T-cell (primary cell): ENCODE measurements around the gene TLX2. TPM values are rescaled to one million over a fixed set of nuclear protein-coding genes. Genes with fewer than 3 reads are reported as not detected.

ENCODE experiments used
- ATAC-seq, 4 experiments: fragments of 200-7000 bp in 3 of 4; fragments of 150-1000 bp in 1 of 4; cut with Tn5 transposase; replicated peaks in 1 of 4; 1 replicate in 3 of 4; 2 replicates in 1 of 4; pipeline ENCODE4 v1.10.0; 2021; ENCODE audit warnings: moderate library complexity in 3 of 4, mild to moderate bottlenecking in 2 of 4, moderate number of reproducible peaks in 1 of 4
- CTCF ChIA-PET, 2 donors: fragments of 300-600 bp; sonication (Branson Sonifier 250); formaldehyde crosslinking; loops; one replicate each; lab custom pipeline; 2022; ENCODE audit warnings: antibody characterized with exemption in 2 of 2; lab: Charles Lee
- POLR2A ChIA-PET, 2 donors: fragments of 300-600 bp; sonication (Branson Sonifier 250); formaldehyde crosslinking; loops; one replicate each; lab custom pipeline; 2022; ENCODE audit warnings: antibody characterized with exemption in 2 of 2; lab: Charles Lee
- DNase-seq, 35 experiments: peaks; one replicate each; pipeline versions ENCODE4 v3.0.0 to v3.0.0-alpha.2; 2013 to 2023
- H3K27ac ChIP-seq: one replicate; pipeline ENCODE4 v1.5.1; 2013; ENCODE audit warnings: low read length
- H3K27me3 ChIP-seq, 2 experiments: replicated peaks in 1 of 2; 1 replicate in 1 of 2; 2 replicates in 1 of 2; pipeline versions ENCODE4 v1.6.1 to v1.7.0; 2013; ENCODE audit warnings: low read length in 1 of 2, mixed read lengths in 1 of 2; ENCODE audit not compliant: control insufficient read depth in 2 of 2, insufficient read depth in 2 of 2; ENCODE audit errors: extremely low read depth in 1 of 2
- H3K36me3 ChIP-seq, 2 donors: 1 replicate in 1 of 2; 2 replicates in 1 of 2; pipeline versions ENCODE4 v1.6.1 to v1.7.0; 2013; ENCODE audit warnings: low read length in 1 of 2; ENCODE audit not compliant: control insufficient read depth in 2 of 2, insufficient read depth in 1 of 2; ENCODE audit errors: extremely low read depth in 1 of 2
- H3K4me1 ChIP-seq, 2 experiments: 1 replicate in 1 of 2; 2 replicates in 1 of 2; pipeline versions ENCODE4 v1.6.1 to v1.7.0; 2013; ENCODE audit warnings: low read length in 2 of 2, mixed read lengths in 1 of 2; ENCODE audit not compliant: insufficient read depth in 2 of 2, control insufficient read depth in 1 of 2; ENCODE audit errors: extremely low read depth in 1 of 2
- H3K4me3 ChIP-seq, 2 donors: 1 replicate in 1 of 2; 2 replicates in 1 of 2; pipeline versions ENCODE4 v1.5.1 to v1.7.0; 2013; ENCODE audit warnings: mild to moderate bottlenecking in 2 of 2, low read length in 1 of 2, moderate library complexity in 1 of 2; ENCODE audit not compliant: control insufficient read depth in 1 of 2; ENCODE audit errors: extremely low read depth in 1 of 2
- H3K9me3 ChIP-seq: 2 replicates; pipeline ENCODE4 v1.7.0; 2013
- H3K27ac Mint-ChIP-seq, 2 donors: one replicate each; pipeline ENCODE4 v1.8.0; 2020 to 2021; ENCODE audit warnings: mild to moderate bottlenecking in 2 of 2, mixed read lengths in 2 of 2
- H3K27me3 Mint-ChIP-seq, 2 donors: one replicate each; pipeline ENCODE4 v1.8.0; 2021 to 2022; ENCODE audit warnings: mixed read lengths in 2 of 2
- H3K36me3 Mint-ChIP-seq: one replicate; pipeline ENCODE4 v1.8.0; 2021; ENCODE audit warnings: mixed read lengths
- H3K4me1 Mint-ChIP-seq, 3 donors: one replicate each; pipeline ENCODE4 v1.8.0; 2020 to 2022; ENCODE audit warnings: mixed read lengths in 3 of 3, mild to moderate bottlenecking in 1 of 3
- H3K4me3 Mint-ChIP-seq, 3 donors: one replicate each; pipeline ENCODE4 v1.8.0; 2020 to 2022; ENCODE audit warnings: mild to moderate bottlenecking in 3 of 3, mixed read lengths in 3 of 3, moderate library complexity in 3 of 3
- H3K9me3 Mint-ChIP-seq, 3 donors: one replicate each; pipeline ENCODE4 v1.8.0; 2020 to 2022; ENCODE audit warnings: mixed read lengths in 3 of 3
- WGBS: methylation state at CpG from one replicate; pipeline ENCODE4 v1.1.5; 2013; ENCODE audit warnings: missing lambda C conversion rate; ENCODE audit not compliant: insufficient coverage; 5-methylcytosine and 5-hydroxymethylcytosine counted together
- total RNA-seq, 35 experiments: library from RNA in 6 of 35; stranded (reverse) in 6 of 35; fragments of 120-200 nt in 1 of 35; gene quantifications; one replicate each; pipeline versions ENCODE4 v1.2.1 to v1.2.4 and lab custom pipeline; 2013 to 2026

TLX2 gene
- total RNA-seq, 5 donors from 2014 or later (not counting 1 experiment from before 2014, with no cell fraction given) = 0.28 to 0.46 TPM; not detected in 3

DNA sequence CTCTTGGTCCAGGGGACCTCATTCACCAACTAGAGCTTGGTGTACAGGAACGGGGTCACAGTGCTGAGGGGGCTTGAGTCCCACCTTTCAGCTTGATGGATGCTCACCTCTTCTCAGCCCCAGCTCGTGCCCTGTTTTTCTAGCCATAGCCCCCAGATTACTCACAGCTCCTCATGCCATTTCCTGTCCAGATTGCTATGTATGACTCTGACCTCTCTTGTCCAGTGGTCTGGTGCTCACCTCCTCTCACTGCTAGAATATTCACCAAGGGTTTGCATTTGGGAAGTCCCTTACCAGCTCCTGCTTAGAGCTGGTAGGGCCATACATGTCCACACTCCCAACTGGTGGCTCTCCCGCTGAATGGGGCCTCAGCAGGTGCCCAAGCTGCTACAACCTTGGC, 20.7 kb upstream of the TLX2 start:
- CTCF ChIA-PET = no interaction called here

DNA sequence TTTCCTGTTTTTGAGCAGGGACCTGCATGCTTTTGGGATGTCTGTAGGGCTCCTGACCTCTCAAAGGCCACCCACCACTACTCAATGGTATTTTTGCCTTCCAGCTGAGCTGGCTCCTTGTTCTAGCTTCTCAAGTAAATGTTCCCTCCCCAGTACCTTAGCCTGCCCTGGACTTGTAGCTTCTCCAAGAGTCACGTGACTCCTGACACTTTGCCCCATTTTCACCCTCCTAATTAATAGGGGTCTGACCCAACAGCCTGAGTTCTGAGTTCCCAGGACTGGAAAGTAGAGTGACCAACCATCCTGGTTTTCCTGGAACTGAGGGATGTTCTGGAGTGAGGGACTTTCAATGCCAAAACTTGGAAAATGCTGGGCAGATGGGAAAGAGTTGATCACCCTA, 18.8 kb upstream of the TLX2 start:
- ATAC-seq (no peak), DNase-seq (no peak)
- Mint-ChIP-seq H3K4me3 (no peak overlapping the region), H3K9me3 (no peaks in the 10 kb centered on the region), H3K27ac (no peak overlapping the region), H3K36me3 (peaks cover 32% of the 10 kb centered on the region), H3K27me3 (peaks cover 19 to 26% of the 10 kb centered on the region in 2 donors), H3K4me1 (peaks cover 19 to 25% (median 24%) of the 10 kb centered on the region in 3 donors)
- Histone ChIP-seq H3K4me1 (peaks cover 6 to 29% of the 10 kb centered on the region in 2 experiments), H3K27me3 (peaks cover 5 to 31% of the 10 kb centered on the region in 2 experiments), H3K4me3 (no peak overlapping the region), H3K36me3 (peaks cover 22 to 37% of the 10 kb centered on the region in 2 donors), H3K9me3 (no peaks in the 10 kb centered on the region), H3K27ac (no peak overlapping the region)
- POLR2A ChIA-PET = no interaction called here
- CTCF ChIA-PET = no interaction called here
- no CpG with 5 or more reads among the region's 1 CpG for WGBS

More for the DNA sequence above, 20.7 kb upstream of the TLX2 start:
- POLR2A ChIA-PET = no interaction called here
- DNase-seq (no peak), ATAC-seq (no peak)
- no peaks in the 10 kb centered on the region for H3K9me3 ChIP-seq
- peaks cover 3 to 13% of the 10 kb centered on the region in 2 experiments for H3K4me1 ChIP-seq
- peaks cover 26 to 53% of the 10 kb centered on the region in 2 donors for H3K36me3 ChIP-seq
- H3K9me3 Mint-ChIP-seq = no peaks in the 10 kb centered on the region
- peaks cover 11 to 12% (median 12%) of the 10 kb centered on the region in 3 donors for H3K4me1 Mint-ChIP-seq
- H3K4me3 ChIP-seq = no peak overlapping the region
- no peak overlapping the region for H3K27ac Mint-ChIP-seq
- H3K27ac ChIP-seq = no peak overlapping the region
- H3K27me3 Mint-ChIP-seq = peaks cover 6 to 10% of the 10 kb centered on the region in 2 donors
- H3K27me3 ChIP-seq = peaks cover 2 to 12% of the 10 kb centered on the region in 2 experiments
- no peak overlapping the region for H3K4me3 Mint-ChIP-seq
- peaks cover 44% of the 10 kb centered on the region for H3K36me3 Mint-ChIP-seq
- WGBS = 82% methylated on average over 3 of the region's 3 CpGs

DNA sequence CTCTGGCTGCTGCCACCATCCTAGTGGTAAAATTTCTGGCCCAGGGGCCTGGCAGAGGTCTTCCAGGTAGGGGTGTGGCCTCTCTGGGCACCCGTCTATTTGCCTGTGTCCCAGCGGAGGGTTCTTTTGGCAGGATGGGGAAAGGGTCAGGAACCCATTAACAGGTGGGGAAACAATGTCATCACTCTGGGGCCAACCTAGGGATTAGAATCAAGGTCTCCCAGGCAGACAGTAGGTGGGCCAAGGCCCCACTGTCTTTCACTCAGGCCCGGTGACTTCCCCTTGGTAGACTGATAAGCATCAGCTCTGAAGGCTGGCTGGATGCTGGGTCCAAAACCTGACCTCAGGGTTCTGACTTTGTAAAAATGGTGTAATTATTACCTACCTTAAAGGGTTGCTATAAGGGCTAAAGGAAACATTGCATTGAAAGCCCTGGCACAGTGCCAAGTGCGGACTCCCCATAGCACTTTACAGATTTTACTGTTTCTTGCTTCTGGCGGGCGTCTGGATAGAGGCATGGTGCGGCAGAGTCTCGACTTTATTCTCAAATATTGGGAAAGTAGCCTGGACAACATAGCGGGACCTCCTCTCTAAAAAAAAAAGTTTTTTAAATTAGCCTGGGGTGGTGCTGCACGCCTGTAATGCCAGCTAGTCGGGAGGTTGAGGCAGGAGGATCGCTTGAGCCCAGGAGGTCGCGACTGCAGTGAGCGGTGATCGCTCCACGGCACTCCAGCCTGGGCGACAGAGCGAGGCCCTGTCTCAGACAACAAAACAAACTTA, 17.1 kb upstream of the TLX2 start:
- no peaks in the 10 kb centered on the region for H3K9me3 ChIP-seq
- Mint-ChIP-seq H3K4me3 (peak overlapping the region; percentile 76 to 82 (median 81)), H3K27ac (peak overlapping the region in 1 of 2 donors; percentile 11), H3K36me3 (peaks cover 19% of the 10 kb centered on the region), H3K9me3 (no peaks in the 10 kb centered on the region), H3K4me1 (peaks cover 25 to 31% (median 27%) of the 10 kb centered on the region in 3 donors), H3K27me3 (peaks cover 33 to 43% of the 10 kb centered on the region in 2 donors)
- H3K27me3 ChIP-seq = peaks cover 14 to 49% of the 10 kb centered on the region in 2 experiments
- CTCF ChIA-PET = no interaction called here
- H3K4me1 ChIP-seq = peaks cover 6 to 33% of the 10 kb centered on the region in 2 experiments
- no peak overlapping the region for H3K27ac ChIP-seq
- H3K36me3 ChIP-seq = peaks cover 9 to 19% of the 10 kb centered on the region in 2 donors
- ATAC-seq (no peak), DNase-seq (no peak)
- POLR2A ChIA-PET = no interaction called here
- 84% methylated on average over 13 of the region's 19 CpGs for WGBS
- peak overlapping the region; percentile 48 to 64 for H3K4me3 ChIP-seq

DNA sequence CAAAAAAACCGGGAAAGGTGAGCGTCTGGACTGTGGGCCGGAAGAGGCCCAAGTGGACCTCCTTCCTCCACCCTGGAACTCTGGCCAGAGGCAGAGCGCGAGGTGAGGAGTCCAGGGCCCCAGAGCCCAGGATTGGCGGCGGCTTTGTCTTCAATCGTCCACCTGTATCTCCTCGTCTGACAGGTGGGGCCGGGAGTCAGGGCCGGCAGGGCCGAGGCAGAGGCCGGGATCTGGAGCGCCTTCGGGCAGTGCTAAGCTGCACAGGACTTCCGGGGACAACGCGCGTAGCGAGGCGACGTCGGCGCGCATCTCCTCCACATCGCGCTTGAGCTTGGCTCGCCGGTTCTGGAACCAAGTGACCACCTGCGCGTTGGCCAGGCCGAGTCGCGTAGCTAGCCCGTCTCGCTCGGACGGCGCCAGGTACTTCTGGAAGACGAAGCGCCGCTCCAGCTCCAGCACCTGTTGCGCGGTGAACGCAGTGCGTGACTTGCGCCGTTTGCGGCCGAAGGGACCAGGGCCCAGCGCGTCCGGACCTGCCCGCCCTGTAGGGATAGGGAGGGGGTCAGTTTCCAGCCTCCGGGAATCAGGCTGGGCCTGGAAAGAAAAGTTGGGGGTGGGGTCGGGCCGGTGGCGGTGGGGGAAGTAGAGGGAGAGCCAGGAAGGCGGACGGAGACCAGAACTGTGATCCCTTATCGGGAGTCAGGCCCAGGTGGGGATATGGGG, 16.3 kb upstream of the TLX2 start:
- H3K9me3 Mint-ChIP-seq = no peaks in the 10 kb centered on the region
- no peak overlapping the region for H3K27ac ChIP-seq
- H3K36me3 Mint-ChIP-seq = peaks cover 12% of the 10 kb centered on the region
- WGBS = 7% methylated on average over 59 of the region's 61 CpGs
- POLR2A ChIA-PET = no interaction called here
- H3K4me3 ChIP-seq = peak overlapping the region; percentile 48 to 64
- no peaks in the 10 kb centered on the region for H3K9me3 ChIP-seq
- peak overlapping the region in 1 of 2 donors; percentile 52 for H3K27ac Mint-ChIP-seq
- H3K4me1 Mint-ChIP-seq = peaks cover 25 to 38% (median 32%) of the 10 kb centered on the region in 3 donors
- DNase-seq = peak in 1 of 35 experiments; percentile 54
- CTCF ChIA-PET = interaction anchor here in 1 of 2 donors (0.6 kb wide), 1 partner anchor 518 kb away, joined by 3 read pairs; no protein-coding TSS in a partner anchor
- peaks cover 6 to 40% of the 10 kb centered on the region in 2 experiments for H3K4me1 ChIP-seq
- H3K27me3 ChIP-seq = peaks cover 16 to 56% of the 10 kb centered on the region in 2 experiments
- ATAC-seq = peak in 3 of 4 experiments; percentile 38 to 62 (median 43)
- peaks cover 2 to 12% of the 10 kb centered on the region in 2 donors for H3K36me3 ChIP-seq
- peaks cover 39 to 49% of the 10 kb centered on the region in 2 donors for H3K27me3 Mint-ChIP-seq
- peak overlapping the region; percentile 76 to 82 (median 81) for H3K4me3 Mint-ChIP-seq

DNA sequence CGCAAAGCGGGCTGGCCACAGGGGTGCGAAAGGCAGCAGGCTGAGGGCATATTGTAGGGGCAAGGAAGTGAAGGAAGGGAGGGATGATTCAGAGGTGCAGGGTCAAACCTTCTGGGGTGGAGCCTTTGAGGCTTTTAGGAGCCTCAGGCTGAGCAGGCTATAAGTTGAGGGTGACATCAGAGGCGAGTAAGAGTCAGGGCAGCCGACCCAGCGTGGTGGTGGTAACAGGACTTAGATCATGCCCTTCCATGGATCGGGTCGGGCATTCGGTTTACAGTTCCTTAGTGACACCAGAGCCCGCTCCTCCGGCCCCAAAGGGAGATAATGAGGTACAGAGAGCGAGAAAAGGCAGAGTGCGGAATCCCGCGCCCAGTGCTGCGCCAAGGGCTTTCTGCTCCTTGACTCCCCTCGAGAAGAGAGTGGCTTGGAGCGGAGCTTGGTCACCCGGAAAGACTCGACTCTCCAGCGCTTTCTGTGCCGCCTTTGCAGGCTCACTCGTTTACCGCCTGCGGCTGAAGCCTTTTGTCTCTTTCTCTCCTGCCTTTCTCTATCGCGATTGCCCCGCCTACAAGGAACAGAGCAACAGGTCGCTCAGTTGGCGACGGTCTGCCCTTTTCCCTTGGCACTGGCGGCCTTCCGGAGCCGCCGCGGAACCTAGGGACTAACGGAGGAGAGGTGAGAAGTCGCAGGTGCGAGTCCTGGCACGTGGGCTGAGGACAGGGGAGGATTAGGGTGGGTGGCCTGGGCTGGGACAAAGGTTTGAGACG, 15.6 kb upstream of the TLX2 start:
- peaks cover 17 to 64% of the 10 kb centered on the region in 2 experiments for H3K27me3 ChIP-seq
- H3K27ac Mint-ChIP-seq = peak overlapping the region in 1 of 2 donors; percentile 52
- CTCF ChIA-PET = interaction anchor here in 1 of 2 donors (0.6 kb wide), 1 partner anchor 519 kb away, joined by 3 read pairs; no protein-coding TSS in a partner anchor
- POLR2A ChIA-PET = interaction anchor here in 1 of 2 donors (0.6 kb wide), 1 partner anchor 25 kb away, joined by 3 read pairs; no protein-coding TSS in a partner anchor
- WGBS = 2% methylated on average over 39 of the region's 41 CpGs
- H3K4me3 ChIP-seq = peak overlapping the region; percentile 48 to 61
- DNase-seq = peak in 2 of 35 experiments; percentile 15 to 27
- H3K9me3 Mint-ChIP-seq = no peaks in the 10 kb centered on the region
- ATAC-seq = peak; percentile 23 to 41 (median 30)
- peaks cover 7% of the 10 kb centered on the region for H3K36me3 Mint-ChIP-seq
- H3K27ac ChIP-seq = no peak overlapping the region
- peaks cover 0 to 4% of the 10 kb centered on the region in 2 donors for H3K36me3 ChIP-seq
- peaks cover 39 to 56% of the 10 kb centered on the region in 2 donors for H3K27me3 Mint-ChIP-seq
- H3K4me1 ChIP-seq = peaks cover 6 to 48% of the 10 kb centered on the region in 2 experiments
- peak overlapping the region; percentile 76 to 82 (median 81) for H3K4me3 Mint-ChIP-seq
- peaks cover 25 to 44% (median 40%) of the 10 kb centered on the region in 3 donors for H3K4me1 Mint-ChIP-seq
- H3K9me3 ChIP-seq = no peaks in the 10 kb centered on the region
